ENCODE measurements around the gene SLIT3.

The SLIT3 gene

GRCh38 chr5:169302491-169303118 lies 1.7 kb upstream of the SLIT3 start:
- no peak overlapping the region for H3K4me3 ChIP-seq (ENCODE audit: low read depth in 1 of 2, low read length in 2 of 2)
- no peaks in the 10 kb centered on the region for H3K36me3 ChIP-seq (ENCODE audit: insufficient read depth, low read length)
- peaks cover 9% of the 10 kb centered on the region for H3K27me3 ChIP-seq (ENCODE audit: insufficient read depth, low read length, poor library complexity)
- 0 out of 2 replicates have a peak, but pooled peaks cover 2% of the 10 kb centered on the region for H3K4me1 ChIP-seq (ENCODE audit: insufficient read depth, low read length)
- H2AFZ ChIP-seq (ENCODE audit: low read depth, low read length), result no peak overlapping the region
- ATAC-seq (ENCODE audit: insufficient read depth, low read depth), result peak; percentile 73
- TF ChIP-seq CTCF (IDR thresholded peaks at IDR 0.05; ENCODE audit: borderline replicate concordance, extremely low read depth, low read length, poor library complexity, severe bottlenecking), result peak; percentile 96
- no peak for TF ChIP-seq EZH2 (IDR thresholded peaks at IDR 0.05; ENCODE audit: borderline replicate concordance, low read depth, low read length, severe bottlenecking)
- no peaks in the 10 kb centered on the region for H3K79me2 ChIP-seq (ENCODE audit: insufficient read depth, low read length)
- no peak overlapping the region for H3K27ac ChIP-seq (ENCODE audit: low read length)
- H3K9ac ChIP-seq (ENCODE audit: low read depth, low read length), result no peak overlapping the region
- DNase-seq, result peak; percentile 63
- H3K4me2 ChIP-seq (ENCODE audit: insufficient read depth, low read length), result no peak overlapping the region
- H4K20me1 ChIP-seq (ENCODE audit: insufficient read depth, low read length), result no peaks in the 10 kb centered on the region
- no peaks in the 10 kb centered on the region for H3K9me3 ChIP-seq (ENCODE audit: insufficient read depth, low read length, severe bottlenecking)

GRCh38 chr5:169301986-169302385 lies 1.0 kb upstream of the SLIT3 start:
- Histone ChIP-seq H3K9ac (ENCODE audit: low read depth, low read length) (no peak overlapping the region), H3K79me2 (ENCODE audit: insufficient read depth, low read length) (no peaks in the 10 kb centered on the region), H3K4me1 (ENCODE audit: insufficient read depth, low read length) (0 out of 2 replicates have a peak, but pooled peaks cover 2% of the 10 kb centered on the region), H3K27me3 (ENCODE audit: insufficient read depth, low read length, poor library complexity) (peaks cover 2% of the 10 kb centered on the region), H3K27ac (ENCODE audit: low read length) (no peak overlapping the region), H4K20me1 (ENCODE audit: insufficient read depth, low read length) (no peaks in the 10 kb centered on the region), H3K4me2 (ENCODE audit: insufficient read depth, low read length) (no peak overlapping the region), H3K36me3 (ENCODE audit: insufficient read depth, low read length) (no peaks in the 10 kb centered on the region), H2AFZ (ENCODE audit: low read depth, low read length) (no peak overlapping the region), H3K9me3 (ENCODE audit: insufficient read depth, low read length, severe bottlenecking) (no peaks in the 10 kb centered on the region), H3K4me3 (ENCODE audit: low read depth in 1 of 2, low read length in 2 of 2) (no peak overlapping the region)
- no peak; the same call in 1 of the 3 replicates for ATAC-seq (ENCODE audit: insufficient read depth, low read depth)
- no peak for TF ChIP-seq EZH2 (IDR thresholded peaks at IDR 0.05; ENCODE audit: borderline replicate concordance, low read depth, low read length, severe bottlenecking)
- no peak for DNase-seq

GRCh38 chr5:169301386-169301934 lies 521 bp upstream of the SLIT3 start:
- H3K9me3 ChIP-seq (ENCODE audit: insufficient read depth, low read length, severe bottlenecking), result no peaks in the 10 kb centered on the region
- ATAC-seq (ENCODE audit: insufficient read depth, low read depth) (no peak), DNase-seq (no peak)
- H4K20me1 ChIP-seq (ENCODE audit: insufficient read depth, low read length), result no peaks in the 10 kb centered on the region
- no peak overlapping the region for H3K4me3 ChIP-seq (ENCODE audit: low read depth in 1 of 2, low read length in 2 of 2)
- TF ChIP-seq CTCF (IDR thresholded peaks at IDR 0.05; ENCODE audit: borderline replicate concordance, extremely low read depth, low read length, poor library complexity, severe bottlenecking) (no peak), EZH2 (IDR thresholded peaks at IDR 0.05; ENCODE audit: borderline replicate concordance, low read depth, low read length, severe bottlenecking) (no peak)
- H3K27ac ChIP-seq (ENCODE audit: low read length), result no peak overlapping the region
- H3K79me2 ChIP-seq (ENCODE audit: insufficient read depth, low read length), result no peaks in the 10 kb centered on the region
- H3K36me3 ChIP-seq (ENCODE audit: insufficient read depth, low read length), result no peaks in the 10 kb centered on the region
- no peak overlapping the region for H3K4me2 ChIP-seq (ENCODE audit: insufficient read depth, low read length)
- peaks cover 2% of the 10 kb centered on the region for H3K27me3 ChIP-seq (ENCODE audit: insufficient read depth, low read length, poor library complexity)
- H3K9ac ChIP-seq (ENCODE audit: low read depth, low read length), result no peak overlapping the region
- no peak overlapping the region for H2AFZ ChIP-seq (ENCODE audit: low read depth, low read length)
- H3K4me1 ChIP-seq (ENCODE audit: insufficient read depth, low read length), result 0 out of 2 replicates have a peak, but pooled peaks cover 2% of the 10 kb centered on the region

GRCh38 chr5:169299663-169300467 lies 1.1 kb downstream of the SLIT3 start:
- H3K4me2 ChIP-seq (ENCODE audit: insufficient read depth, low read length), result no peak overlapping the region
- H3K27ac ChIP-seq (ENCODE audit: low read length), result no peak overlapping the region
- no peaks in the 10 kb centered on the region for H3K79me2 ChIP-seq (ENCODE audit: insufficient read depth, low read length)
- no peak overlapping the region for H3K9ac ChIP-seq (ENCODE audit: low read depth, low read length)
- no peaks in the 10 kb centered on the region for H3K36me3 ChIP-seq (ENCODE audit: insufficient read depth, low read length)
- no peak overlapping the region for H3K4me3 ChIP-seq (ENCODE audit: low read depth in 1 of 2, low read length in 2 of 2)
- H3K9me3 ChIP-seq (ENCODE audit: insufficient read depth, low read length, severe bottlenecking), result no peaks in the 10 kb centered on the region
- no peak for ATAC-seq (ENCODE audit: insufficient read depth, low read depth)
- H4K20me1 ChIP-seq (ENCODE audit: insufficient read depth, low read length), result no peaks in the 10 kb centered on the region
- 0 out of 2 replicates have a peak, but pooled peaks cover 2% of the 10 kb centered on the region for H3K4me1 ChIP-seq (ENCODE audit: insufficient read depth, low read length)
- no peak overlapping the region for H2AFZ ChIP-seq (ENCODE audit: low read depth, low read length)
- H3K27me3 ChIP-seq (ENCODE audit: insufficient read depth, low read length, poor library complexity), result peaks cover 6% of the 10 kb centered on the region
- no peak for TF ChIP-seq EZH2 (IDR thresholded peaks at IDR 0.05; ENCODE audit: borderline replicate concordance, low read depth, low read length, severe bottlenecking)
- TF ChIP-seq CTCF (IDR thresholded peaks at IDR 0.05; ENCODE audit: borderline replicate concordance, extremely low read depth, low read length, poor library complexity, severe bottlenecking), result no peak
- no peak for DNase-seq

All from DND-41 (cell line).